DMS 273 treated with DMSO at 0.1 percent for 48 hours (cell line): Measurements from ENCODE around the gene CHD9NB.
"Not testable (repeated sequence)": the region's sequence is repeated elsewhere in the genome, so short reads cannot be mapped to it uniquely, and the experiment has no call there.

Experiments used
- DNase-seq: peaks from one replicate; lab custom pipeline; 2025; lab: John Stamatoyannopoulos, UW

CHD9NB gene

DNA sequence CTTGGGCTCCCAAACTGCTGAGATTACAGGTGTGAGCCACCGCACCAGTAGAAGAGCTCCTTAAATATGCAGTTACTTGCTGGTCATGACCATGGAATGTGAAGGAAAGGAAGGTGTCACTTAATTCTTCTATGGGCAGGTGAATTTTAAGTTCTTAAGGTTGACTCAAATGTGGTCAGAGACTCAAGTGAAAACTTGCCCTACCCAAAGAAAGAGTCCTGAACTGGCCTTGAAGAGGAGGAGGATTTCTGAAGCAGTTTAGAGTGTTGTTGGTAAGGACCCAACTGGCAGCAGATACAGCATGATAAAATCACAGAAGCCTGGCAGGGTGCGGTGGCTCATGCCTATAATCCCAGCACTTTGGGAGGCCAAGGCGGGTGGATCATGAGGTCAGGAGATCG is 31.4 kb upstream of the CHD9NB start:
- no peak for DNase-seq

DNA sequence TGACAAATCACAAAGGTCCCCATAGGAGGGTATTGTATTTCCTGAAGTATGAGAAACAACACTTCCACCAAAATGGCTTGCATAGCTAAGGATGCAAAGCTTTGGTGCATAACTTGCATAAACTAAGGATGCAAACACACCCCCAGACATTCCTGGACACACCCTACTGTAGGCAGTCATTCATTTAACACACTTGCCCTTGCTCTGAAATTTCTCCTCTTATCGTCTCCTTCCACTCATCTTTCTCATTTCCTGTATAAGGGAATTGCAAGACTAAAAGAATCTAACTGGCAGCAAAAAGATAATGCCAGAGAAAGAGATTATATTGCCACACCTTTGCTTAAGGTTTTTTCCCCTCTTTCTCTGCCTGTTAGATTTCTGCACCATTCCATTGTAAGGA is 30.4 kb upstream of the CHD9NB start:
- no peak for DNase-seq

DNA sequence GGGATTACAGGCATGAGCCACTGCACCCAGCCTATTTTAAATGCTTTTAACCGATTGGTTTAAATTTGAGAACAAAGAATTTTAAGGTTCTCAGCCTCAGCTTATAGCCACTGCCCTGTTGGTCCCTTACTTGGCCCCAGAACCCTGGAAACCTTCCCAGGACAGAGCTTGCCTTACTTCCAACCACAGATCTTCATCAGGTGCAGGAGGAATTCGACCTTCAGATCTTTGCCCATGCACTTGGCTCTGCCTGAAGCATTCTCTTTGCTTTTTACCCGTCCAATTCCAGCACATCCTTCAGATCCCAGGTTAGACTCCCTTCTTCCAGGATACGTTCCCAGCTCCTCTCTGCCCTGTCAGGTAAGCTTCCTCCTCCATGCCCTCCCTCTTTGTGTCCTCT is 29.8 kb upstream of the CHD9NB start:
- no peak for DNase-seq

DNA sequence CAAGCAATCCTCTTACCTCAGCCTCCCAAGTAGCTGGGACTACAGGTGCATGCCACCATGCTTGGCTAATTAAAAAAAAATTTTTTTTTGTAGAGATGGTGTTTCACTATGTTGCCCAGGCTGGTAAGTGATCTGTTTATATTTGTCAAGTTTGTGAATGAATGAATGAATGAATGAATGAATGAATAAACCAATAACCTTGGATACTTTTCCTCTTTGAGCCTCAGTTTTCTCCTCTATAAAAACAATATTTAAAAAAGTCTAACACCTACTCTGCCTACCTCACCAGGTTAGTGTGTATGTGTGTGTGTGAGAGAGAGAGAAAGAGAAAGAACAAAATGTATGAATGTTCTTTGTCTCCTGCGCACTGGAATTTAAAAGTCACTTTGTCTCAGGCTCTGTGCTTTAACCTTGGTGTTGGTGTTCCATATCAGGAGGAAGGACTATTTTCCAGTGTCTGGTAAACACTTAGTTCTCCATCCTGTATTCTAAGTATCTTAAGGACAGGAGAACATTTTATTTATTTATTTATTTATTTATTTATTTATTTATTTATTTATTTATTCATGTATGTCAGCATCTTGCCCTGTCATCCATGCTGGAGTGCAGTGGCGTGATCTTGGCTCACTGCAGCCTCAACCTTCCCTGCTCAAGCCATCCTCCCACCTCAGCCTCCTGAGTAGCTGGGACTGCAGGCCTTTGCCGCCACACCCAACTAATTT is 29.1 kb upstream of the CHD9NB start:
- no peak for DNase-seq

DNA sequence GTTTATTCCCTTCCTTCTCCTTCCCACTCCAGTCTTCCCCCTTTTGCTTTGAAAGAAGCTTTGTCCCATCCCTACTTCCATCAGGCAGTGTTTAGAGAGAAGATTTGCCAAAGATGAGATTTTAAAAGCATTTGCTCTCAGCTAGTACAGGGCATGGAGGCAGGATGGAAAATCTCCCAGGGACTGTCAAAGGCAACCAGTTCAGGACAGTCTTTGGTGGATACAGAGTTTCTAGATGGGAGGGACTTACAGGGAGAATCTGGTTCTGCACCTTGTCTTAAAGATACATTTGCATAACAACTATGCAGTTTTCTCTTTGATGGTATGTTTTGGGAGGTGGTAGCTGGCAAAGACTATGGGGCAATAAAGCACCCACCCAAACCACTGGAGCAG is 28.3 kb upstream of the CHD9NB start:
- no peak for DNase-seq

DNA sequence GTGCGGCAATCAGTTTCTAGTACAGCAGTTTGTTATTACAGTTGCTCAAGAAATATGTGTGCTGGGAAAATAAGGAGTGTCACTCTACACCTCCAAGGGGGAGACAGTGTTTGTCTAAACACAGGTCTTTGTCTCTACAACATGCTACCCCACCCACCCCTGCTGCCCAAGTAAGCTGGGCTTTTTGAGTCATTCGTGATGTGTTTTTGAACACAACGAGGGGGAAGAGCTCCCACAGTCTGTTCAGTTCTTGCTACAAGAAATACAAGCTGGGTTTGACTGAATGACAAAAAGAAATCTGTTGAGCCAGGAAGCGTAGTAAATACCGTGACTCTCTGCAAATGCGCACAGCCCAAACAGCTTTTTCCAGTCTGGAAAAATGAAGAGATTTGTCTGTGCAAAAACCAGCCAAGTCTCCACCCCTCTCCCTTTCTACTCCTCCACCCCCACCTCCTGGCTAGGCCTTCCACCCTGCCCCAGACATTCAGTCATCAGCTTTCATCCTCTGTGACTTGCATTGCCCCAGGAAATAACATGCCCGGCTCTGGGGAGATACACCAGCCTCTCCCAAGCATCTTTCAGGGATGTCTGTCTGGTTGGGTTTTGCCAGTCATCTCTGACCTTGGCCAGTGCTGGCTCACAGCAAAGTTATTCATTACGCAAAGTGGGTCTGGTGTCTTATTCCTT is 27.8 kb upstream of the CHD9NB start:
- no peak for DNase-seq

DNA sequence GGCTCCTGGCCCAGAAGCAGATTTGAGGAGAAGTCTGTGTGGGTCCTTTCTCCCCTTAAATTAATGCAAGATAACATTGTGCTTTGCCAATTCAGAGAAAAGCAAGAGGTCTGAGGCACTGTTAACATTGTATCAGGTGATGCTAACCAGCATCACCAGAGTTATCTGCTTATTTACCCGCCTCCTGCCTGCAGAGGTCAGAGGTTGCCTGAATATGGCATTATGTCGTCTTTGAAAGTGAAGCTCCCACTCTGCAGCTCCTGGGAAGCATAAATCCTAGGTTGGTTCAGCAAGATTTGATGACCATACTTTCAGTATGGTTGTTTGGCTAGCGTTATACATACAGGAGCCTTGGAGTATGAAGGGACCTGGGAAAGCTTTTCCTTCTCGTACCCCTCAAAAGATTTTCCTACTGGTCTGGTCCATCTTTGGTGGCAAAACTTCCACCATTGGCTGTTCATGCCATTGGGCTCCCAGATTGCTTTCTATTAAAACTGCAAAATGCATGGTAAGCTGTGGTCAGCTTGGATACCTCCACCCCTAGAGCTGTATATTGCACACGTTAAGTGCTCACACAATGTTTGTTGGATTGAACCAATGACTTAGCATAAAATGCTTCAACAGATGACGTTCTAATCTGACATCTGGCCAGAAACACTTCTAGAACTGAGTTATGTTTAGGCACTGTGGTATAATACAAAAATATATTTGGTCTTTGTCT is 26.2 kb upstream of the CHD9NB start:
- DNase-seq, result no peak

DNA sequence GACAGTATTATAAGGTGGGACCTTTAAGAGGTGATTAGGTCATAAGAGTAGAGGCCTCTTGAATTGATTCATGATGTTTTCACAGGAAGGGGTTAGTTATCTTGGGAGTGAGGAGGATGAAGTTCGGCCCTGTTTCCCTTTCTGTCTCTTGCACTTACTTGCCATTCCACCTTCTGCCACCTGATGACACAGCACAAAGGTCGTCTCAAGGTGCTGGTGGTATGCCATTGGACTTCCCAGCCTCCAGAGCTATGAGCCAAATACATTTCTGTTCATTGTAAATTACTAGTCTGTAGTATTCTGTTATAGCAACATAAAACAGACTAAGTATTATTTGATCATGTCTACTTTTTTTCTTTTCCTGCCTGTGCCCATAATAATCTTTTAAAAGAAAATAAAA is 25.6 kb upstream of the CHD9NB start:
- no peak for DNase-seq

DNA sequence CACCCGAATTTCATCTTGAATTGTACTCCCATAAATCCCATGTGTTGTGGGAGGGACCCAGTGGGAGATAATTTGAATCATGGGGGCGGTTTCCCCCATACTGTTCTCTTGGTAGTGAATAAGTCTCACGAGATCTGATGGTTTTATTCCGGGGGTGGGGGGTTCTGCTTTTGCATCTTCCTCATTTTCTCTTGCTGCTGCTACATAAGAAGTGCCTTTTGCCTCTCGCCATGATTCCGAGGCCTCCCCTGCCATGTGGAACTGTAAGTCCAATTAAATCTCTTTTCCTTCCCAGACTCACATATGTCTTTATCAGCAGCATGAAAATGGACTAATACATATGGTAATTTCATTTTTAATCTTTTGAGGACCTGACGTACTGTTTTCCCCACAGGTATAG is 22.8 kb upstream of the CHD9NB start:
- not testable (repeated sequence) for DNase-seq

DNA sequence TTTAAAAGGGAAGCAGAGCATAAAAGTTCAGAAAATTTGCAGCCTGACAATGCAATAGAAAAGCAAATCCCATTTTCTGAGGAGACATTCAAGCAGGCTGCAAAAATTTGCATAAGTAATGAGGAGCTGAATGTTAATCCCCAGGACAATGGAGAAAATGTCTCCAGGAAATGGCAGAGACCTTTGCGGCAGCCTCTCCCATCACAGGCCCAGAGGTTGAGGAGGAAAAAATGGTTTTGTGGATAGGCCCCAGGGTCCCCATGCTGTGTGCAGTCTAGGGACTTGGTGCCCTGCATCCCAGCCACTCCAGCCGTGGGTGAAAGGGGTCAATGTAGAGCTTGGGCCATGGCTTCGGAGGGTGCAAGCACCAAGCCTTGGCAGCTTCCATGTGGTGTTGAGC is 21.6 kb upstream of the CHD9NB start:
- not testable (repeated sequence) for DNase-seq

DNA sequence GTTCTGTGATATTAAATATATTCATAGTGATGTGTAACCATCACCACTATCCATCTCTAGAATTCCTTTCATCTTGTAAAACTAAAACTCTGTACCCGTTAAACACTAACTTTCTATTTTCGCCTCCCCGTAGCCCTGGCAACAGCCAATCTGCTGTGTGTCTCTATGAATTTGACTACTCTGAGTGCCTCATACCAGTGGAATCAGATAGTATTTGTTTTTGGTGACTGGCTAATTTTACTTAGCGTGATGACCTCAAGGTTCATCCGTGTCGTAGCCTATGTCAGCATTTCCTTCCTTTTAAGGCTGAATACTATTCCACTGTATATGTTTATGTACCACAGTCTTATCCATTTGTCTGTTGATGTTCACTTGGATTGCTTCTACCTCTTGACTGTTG is 20.3 kb upstream of the CHD9NB start:
- no peak for DNase-seq

DNA sequence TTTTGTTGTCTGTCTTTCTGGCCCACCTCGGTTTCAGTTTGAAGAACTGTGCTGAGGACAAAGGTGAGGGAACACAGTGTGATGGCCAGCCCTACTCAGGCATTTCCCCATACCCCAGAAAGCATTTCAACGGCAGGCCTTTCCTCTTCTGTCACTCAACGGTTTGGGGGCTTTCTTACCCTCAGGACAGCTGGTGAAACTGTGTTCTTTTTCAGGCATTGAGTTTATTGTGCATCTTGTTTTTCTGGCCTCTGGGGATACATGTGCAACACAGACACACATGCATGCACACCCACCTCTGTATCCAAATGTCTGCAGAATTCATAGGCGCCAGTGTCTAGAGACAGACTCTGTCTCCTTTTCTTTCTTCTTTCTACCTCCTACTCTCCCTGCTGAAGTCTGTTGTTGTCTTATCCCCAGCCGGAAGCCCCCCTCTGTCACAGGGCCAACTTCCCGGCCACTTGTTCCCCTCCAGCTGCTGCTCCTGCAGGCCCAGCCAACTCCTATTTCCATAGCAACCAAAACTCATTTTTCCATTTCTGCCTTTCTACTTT is 19.1 kb upstream of the CHD9NB start:
- DNase-seq, result peak; percentile 40

DNA sequence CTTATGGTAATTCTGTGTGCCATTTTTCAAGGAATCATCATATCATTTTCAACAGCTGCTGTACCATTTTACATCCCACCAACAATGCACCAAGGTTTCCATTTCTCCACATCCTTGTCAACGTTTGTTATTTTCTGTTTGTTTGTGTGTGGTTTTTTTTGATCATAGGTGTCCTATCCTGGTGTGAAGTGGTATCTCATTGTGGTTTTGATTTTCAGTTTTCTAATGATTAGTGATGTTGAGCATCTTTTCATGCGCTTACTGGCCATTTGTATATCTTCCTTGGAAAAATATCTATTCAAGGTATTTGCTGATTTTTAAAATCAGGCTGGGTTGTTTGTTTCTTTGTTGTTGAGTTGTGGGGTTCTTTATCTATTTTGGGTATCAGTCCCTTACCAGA is 17.1 kb upstream of the CHD9NB start:
- DNase-seq, result no peak

DNA sequence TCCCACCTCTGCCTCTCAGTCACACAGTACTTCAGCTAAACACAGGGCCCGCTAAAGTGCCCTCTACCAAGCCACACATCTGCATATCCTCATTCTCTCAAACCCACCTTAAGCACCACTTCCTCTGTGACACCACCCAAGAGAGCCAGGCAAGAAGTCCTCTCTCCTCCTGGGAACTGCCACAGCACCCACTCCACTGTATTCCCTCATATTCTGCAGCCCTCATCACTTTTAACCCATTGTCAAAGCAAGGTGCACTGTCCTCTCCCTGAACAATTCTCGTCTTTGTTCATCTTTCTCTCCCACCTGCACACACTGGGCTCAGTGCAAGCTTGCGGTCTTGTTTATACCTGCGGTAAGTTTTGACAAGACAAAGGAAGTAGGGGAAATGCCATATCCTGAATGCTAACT is 15.7 kb upstream of the CHD9NB start:
- DNase-seq, result no peak

DNA sequence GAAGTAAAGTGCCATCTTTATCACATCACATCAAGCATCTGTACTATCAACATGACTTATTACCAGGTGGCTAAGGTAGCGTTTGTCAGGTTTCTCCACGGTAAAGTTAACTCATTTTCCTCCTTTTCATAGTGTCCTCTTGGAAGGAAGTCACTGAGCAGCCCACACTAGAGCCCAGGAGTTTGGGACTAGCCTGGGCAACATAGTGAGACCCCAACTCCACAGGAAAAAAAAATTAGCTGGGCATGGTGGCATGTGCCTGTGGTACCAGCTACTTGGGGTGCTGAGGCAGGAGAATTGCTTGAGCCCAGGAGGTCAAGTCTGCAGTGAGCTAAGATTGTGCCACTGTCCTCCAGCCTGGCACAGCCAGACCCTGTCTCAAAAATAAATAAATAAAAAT is 15.0 kb upstream of the CHD9NB start:
- DNase-seq, result no peak

DNA sequence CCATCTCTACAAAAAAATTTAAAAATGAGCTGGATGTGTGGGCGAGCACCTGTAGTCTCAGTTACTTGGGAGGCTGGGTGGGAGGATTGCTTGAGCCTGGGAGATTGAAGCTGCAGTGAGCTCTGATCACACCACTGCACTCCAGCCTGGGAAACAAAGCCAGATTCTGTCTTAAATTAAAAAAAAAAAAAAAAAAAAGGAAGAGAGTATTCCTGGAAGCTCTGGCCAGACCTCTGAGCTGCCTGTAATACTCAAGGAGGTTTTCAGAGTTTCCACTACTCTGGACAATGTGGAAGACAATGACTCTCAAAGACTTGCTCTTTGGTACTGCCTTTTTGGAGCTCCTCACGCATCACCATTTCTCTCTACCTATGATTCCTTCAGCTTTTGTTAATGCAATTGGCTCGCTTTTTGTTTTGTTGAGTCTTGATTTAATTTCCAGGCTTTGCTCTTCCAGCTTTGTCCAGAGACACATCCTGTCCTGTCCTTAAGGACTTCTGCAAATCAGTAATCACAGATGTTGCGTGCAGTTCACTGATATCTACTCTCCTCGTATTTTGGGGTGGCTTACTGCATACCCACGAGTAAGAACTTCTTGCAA is 12.9 kb upstream of the CHD9NB start:
- DNase-seq, result no peak

DNA sequence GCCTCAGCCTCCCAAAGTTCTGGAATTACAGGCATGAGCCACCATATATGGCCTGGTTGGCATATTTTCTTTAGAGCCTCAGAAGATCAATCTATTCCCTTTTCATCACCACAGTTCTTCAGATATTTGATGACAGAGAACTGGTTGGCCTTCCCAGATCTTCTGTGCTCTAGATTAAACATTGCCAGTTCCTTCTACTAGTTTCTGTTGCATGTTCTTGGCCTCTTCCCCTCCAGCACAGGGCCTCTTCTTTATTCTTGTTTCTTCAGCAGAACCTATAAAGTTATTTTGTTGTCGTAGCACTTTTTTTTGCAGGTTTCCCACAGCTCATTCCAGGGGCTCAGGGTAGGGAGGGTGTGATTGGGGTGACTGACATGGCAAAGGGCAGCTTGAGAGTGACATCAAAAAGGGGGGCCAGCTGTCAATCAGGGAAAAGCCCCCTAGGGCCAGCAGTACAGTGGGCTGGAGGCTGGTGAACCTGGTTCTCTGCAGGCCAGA is 11.4 kb upstream of the CHD9NB start:
- DNase-seq, result no peak

DNA sequence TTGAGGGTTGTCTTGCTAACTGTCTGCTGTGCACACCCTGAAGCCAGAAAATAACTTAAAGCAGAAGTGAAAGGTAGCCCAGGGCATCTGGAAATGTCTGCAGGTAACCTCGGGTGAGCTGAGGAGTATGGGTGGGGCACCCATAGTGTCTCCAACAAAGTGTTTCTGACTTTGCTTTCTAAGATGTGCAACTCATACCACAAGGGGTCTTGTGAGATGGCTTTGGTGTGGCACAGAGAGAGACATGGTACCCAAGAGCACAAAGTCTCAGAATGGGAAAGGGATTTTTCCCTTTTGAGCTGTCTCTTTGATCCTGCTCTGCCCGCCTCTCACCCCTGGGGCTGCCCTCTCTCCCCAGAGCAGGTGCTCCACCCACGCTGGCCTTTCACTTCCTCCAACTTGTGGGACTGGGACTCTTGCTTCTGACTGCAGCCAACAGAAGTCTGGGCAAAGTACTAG is 9.0 kb upstream of the CHD9NB start:
- DNase-seq, result no peak

DNA sequence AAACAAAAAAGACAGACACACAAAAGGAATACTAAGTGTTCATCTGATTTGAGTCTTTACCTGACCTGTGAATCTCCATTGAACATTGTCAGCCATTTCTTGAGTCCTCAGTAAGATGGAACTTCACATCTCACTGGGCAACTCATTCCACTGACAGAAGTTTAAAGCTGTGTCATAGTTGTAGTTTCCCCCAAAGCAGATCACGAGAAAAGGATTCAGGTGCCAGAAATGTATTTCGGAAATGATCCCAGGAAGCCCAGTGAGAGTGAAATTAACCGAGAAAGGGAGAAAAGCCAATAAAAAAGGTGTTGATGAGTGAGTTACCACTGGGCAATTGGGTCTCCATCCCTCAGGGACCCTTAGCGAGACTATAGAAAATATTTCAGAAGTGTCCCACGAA is 8.6 kb upstream of the CHD9NB start:
- DNase-seq, result no peak

DNA sequence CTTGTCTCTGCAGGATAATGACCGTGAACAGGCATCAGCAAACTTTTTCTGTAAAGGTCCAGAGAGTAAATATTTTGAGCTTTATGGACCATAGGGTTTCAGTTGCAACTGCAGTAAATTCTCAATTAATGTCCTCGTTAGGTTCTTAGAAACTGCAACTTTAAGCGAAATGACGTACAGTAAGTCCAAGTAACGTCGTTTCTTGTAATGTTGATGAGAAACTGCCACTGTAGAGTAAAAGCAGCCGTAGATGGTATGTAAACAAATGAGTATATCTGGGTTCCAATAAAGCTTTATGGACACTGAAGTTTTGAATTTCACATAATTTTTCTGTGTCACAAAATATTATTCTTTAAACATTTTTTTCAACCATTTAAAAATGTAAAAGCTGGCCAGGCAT is 7.0 kb upstream of the CHD9NB start:
- no peak for DNase-seq

DNA sequence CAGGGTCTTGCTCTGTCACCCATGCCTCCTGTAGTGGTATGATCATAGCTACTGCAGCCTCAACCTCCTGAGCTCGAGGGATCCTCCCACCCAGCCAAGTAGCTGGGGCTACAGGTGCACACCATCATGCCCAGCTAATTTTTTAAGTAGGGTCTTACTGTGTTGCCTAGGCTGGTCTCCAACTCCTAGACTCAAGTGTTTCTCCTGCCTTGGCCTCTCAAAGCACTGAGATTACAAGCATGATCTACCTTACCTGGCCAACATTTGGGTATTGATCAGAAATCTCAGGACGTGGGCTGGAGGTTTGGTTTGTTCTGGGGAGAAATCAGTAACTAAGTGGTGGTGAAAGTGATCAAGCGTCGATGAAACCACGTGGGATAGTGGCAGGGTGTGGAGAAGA is 6.2 kb upstream of the CHD9NB start:
- DNase-seq, result no peak

DNA sequence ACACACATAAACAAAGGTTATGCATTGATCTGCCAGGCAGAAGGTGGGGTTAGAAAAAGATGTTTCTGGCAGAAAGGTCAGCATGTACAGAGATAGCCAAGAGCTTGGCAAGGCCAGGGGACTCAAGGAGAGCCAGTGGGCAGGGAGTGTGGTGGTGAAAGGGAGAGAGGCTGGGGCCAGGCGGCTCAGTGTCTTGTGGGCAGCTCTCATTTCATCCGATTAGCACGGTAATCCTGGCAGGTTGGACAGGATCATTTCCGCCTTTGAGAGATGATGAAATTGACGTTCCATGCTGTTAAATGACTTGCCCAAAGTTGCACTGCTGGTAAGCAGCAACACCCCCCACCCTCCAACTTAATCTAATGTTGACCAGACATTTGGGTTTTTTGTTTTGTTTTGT is 5.7 kb upstream of the CHD9NB start:
- no peak for DNase-seq
